HepG2 (cell line): Measurements from ENCODE around the gene CADM4. TPM values are rescaled to one million over a fixed set of nuclear protein-coding genes. Genes with fewer than 3 reads are reported as not detected.

ENCODE experiments used
- ARNT ChIP-seq: fragments of 450-650 bp; IDR thresholded peaks from 2 replicates; pipeline ENCODE4 v1.6.1; 2017
- ELK4 ChIP-seq: sonication (generic); formaldehyde crosslinking; IDR thresholded peaks from 2 replicates; pipeline ENCODE4 v1.9.0; 2021; ENCODE audit warnings: missing genetic modification reagents, borderline replicate concordance
- FLYWCH1 ChIP-seq: sonication (generic); formaldehyde crosslinking; IDR thresholded peaks from 2 replicates; pipeline ENCODE4 v1.8.1; 2023; ENCODE audit warnings: mild to moderate bottlenecking, missing genetic modification reagents
- GPBP1L1 ChIP-seq: sonication (generic); formaldehyde crosslinking; IDR thresholded peaks from 2 replicates; pipeline ENCODE4 v1.5.0; 2020; ENCODE audit warnings: mild to moderate bottlenecking, missing genetic modification reagents
- MTA1 ChIP-seq: sonication (generic); formaldehyde crosslinking; IDR thresholded peaks from 2 replicates; pipeline ENCODE4 v1.4.0; 2020; ENCODE audit warnings: missing genetic modification reagents, mild to moderate bottlenecking, borderline replicate concordance
- RBAK ChIP-seq: sonication (generic); formaldehyde crosslinking; IDR thresholded peaks from 2 replicates; pipeline ENCODE4 v1.5.1; 2020; ENCODE audit warnings: mild to moderate bottlenecking, missing genetic modification reagents
- RFXANK ChIP-seq: IDR thresholded peaks from 2 replicates; pipeline ENCODE4 v1.6.1; 2016
- SALL1 ChIP-seq: sonication (generic); formaldehyde crosslinking; IDR thresholded peaks from 2 replicates; pipeline ENCODE4 v1.8.0; 2022; ENCODE audit warnings: mild to moderate bottlenecking, missing genetic modification reagents
- SKI ChIP-seq: fragments of 450-650 bp; IDR thresholded peaks from one replicate; pipeline ENCODE4 v1.6.1; 2018; ENCODE audit warnings: mild to moderate bottlenecking; ENCODE audit not compliant: partially characterized antibody
- TARDBP ChIP-seq: sonication (generic); formaldehyde crosslinking; IDR thresholded peaks from 2 replicates; pipeline ENCODE4 v1.8.0; 2022; ENCODE audit warnings: mild to moderate bottlenecking, missing genetic modification reagents
- U2AF2 ChIP-seq: fragments of 200-400 bp; formaldehyde crosslinking; IDR thresholded peaks from 2 replicates; pipeline ENCODE4 v1.6.1; 2017; ENCODE audit warnings: low read depth, mild to moderate bottlenecking, low read length
- ZFP37 ChIP-seq: sonication (generic); formaldehyde crosslinking; IDR thresholded peaks from 2 replicates; pipeline ENCODE4 v1.4.0; 2020; ENCODE audit warnings: missing genetic modification reagents, borderline replicate concordance
- ZNF138 ChIP-seq: sonication (generic); formaldehyde crosslinking; IDR thresholded peaks from 2 replicates; pipeline ENCODE4 v1.5.0; 2020; ENCODE audit warnings: mild to moderate bottlenecking, low read depth, missing genetic modification reagents
- ZNF33A ChIP-seq: sonication (generic); formaldehyde crosslinking; IDR thresholded peaks from 2 replicates; pipeline ENCODE4 v1.5.1; 2020; ENCODE audit warnings: missing genetic modification reagents, mild to moderate bottlenecking, moderate library complexity, borderline replicate concordance
- ZNF496 ChIP-seq: sonication (generic); formaldehyde crosslinking; IDR thresholded peaks from 2 replicates; pipeline ENCODE4 v1.8.1; 2023; ENCODE audit warnings: mild to moderate bottlenecking, moderate library complexity, missing genetic modification reagents; ENCODE audit not compliant: insufficient replicate concordance
- ZNF510 ChIP-seq: sonication (generic); formaldehyde crosslinking; IDR thresholded peaks from 2 replicates; pipeline ENCODE4 v1.4.0; 2020; ENCODE audit warnings: low read depth, mild to moderate bottlenecking, missing genetic modification reagents
- ZNF841 ChIP-seq: sonication (generic); formaldehyde crosslinking; IDR thresholded peaks from 2 replicates; pipeline ENCODE4 v1.8.1; 2023; ENCODE audit warnings: missing genetic modification reagents, borderline replicate concordance
- ZSCAN12 ChIP-seq: sonication (generic); formaldehyde crosslinking; IDR thresholded peaks from 2 replicates; pipeline ENCODE4 v1.9.0; 2021; ENCODE audit warnings: mild to moderate bottlenecking, missing genetic modification reagents
- polyA plus RNA-seq, 8 experiments: library from polyadenylated mRNA; depleted of rRNA in 3 of 8; stranded (reverse) in 7 of 8; unstranded in 1 of 8; fragments of >200 nt; fragmentation: Illumina TruSeq in 4 of 8; extraction: Trizol in 4 of 8; gene quantifications; 2 replicates each; pipeline versions ENCODE4 v1.2.1 to v1.2.3, GENCODE V29; 2011 to 2016; ENCODE audit warnings: low read depth in 4 of 8, missing spikeins in 1 of 8, mixed read lengths in 1 of 8; ENCODE audit not compliant: insufficient read depth in 1 of 8
- total RNA-seq, 5 experiments: library from RNA; depleted of rRNA; stranded (reverse); fragments of >200 nt; fragmentation: Illumina TruSeq; extraction: Trizol; gene quantifications; 2 replicates each; pipeline ENCODE4 v1.2.3, GENCODE V29; 2016; ENCODE audit warnings: low read depth in 1 of 5
- TF ChIP-seq, protein P1 (sequence below): IDR thresholded peaks from 2 replicates; pipeline ENCODE4 v1.6.1; 2016; ENCODE audit warnings: mild to moderate bottlenecking
- TF ChIP-seq, protein P2 (sequence below), 2 experiments: fragments of 450-650 bp in 1 of 2; sonication (generic) in 1 of 2; formaldehyde crosslinking; IDR thresholded peaks; 2 replicates each; pipeline versions ENCODE4 v1.5.0 to v1.8.0; 2020 to 2022; ENCODE audit warnings: mild to moderate bottlenecking in 1 of 2, missing genetic modification reagents in 1 of 2
- TF ChIP-seq, protein P3 (sequence below): sonication (generic); formaldehyde crosslinking; IDR thresholded peaks from 2 replicates; pipeline ENCODE4 v1.5.1; 2020; ENCODE audit warnings: mild to moderate bottlenecking, missing genetic modification reagents, borderline replicate concordance
- TF ChIP-seq, protein P4 (sequence below): sonication (generic); formaldehyde crosslinking; conservative IDR thresholded peaks from 2 replicates; pipeline ENCODE4 v1.8.0; 2022; ENCODE audit warnings: low read depth, missing genetic modification reagents

CADM4 gene
- total and polyA plus RNA-seq, 2 of the 13 experiments (the other 11 are each of a cell fraction or from before 2014, with no cell fraction given): 8.5 to 16.0 TPM

DNA sequence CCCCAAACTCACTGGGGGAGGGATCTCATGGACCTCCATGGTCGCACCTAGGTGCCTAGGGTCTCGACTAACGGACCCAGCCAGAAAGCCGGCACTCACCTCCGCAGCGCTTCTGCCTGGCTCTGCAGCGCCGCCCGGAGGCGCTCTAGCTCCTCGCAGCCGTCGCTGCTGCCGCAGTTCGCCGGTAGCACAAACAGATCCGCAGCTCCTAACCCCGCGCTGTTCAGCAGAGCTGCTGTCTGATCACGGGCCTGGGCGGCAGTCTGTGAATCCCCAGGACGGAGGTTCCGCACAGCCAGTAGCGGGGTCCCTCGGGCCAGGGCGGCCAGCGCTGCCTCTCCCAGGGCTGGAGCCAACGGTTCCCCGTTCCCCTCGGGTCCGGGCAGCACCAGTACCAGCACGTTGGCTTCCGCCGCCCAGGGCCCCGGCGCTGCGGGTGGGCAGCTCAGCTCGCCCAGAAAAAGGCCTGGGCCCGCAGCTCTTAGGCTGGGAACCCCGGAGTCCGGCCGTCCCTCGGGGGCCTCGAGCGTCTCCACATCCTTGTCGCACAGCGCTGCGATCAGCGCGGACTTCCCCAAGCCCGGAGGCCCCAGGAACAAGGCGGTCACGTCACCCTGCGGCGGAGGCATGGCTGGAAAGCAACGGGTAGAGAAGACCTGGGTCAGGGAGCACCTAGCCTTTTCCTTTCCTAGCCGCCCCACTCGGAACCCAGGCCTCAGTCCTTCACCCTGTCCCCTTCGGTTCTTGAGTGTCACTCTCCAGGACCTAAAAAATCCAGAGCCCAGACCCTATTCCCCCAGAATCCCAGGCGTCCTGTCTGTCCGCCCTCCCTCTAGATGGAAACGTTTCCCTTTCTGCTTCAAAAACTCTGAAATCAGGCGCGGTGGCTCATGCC, 44.7 kb downstream of the CADM4 start (continued):
- no peak for TF ChIP-seq ZNF841 (CRISPR knock-in tag)
- TF ChIP-seq RBAK (CRISPR knock-in tag): no peak
- no peak for TF ChIP-seq FLYWCH1 (CRISPR knock-in tag)
- TF ChIP-seq ZNF510 (CRISPR knock-in tag): no peak
- TF ChIP-seq SKI: no peak
- TF ChIP-seq ARNT: no peak
- TF ChIP-seq MTA1 (CRISPR knock-in tag): no peak
- TF ChIP-seq, protein P1, sequence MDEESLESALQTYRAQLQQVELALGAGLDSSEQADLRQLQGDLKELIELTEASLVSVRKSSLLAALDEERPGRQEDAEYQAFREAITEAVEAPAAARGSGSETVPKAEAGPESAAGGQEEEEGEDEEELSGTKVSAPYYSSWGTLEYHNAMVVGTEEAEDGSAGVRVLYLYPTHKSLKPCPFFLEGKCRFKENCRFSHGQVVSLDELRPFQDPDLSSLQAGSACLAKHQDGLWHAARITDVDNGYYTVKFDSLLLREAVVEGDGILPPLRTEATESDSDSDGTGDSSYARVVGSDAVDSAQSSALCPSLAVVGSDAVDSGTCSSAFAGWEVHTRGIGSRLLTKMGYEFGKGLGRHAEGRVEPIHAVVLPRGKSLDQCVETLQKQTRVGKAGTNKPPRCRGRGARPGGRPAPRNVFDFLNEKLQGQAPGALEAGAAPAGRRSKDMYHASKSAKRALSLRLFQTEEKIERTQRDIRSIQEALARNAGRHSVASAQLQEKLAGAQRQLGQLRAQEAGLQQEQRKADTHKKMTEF: no peak
- TF ChIP-seq ZNF33A (CRISPR knock-in tag): 0 out of 2 replicates have a peak, but pooled peaks have one; percentile 57
- no peak for TF ChIP-seq RFXANK (CRISPR knock-in tag)
- no peak for TF ChIP-seq ZNF496 (CRISPR knock-in tag)
- no peak for TF ChIP-seq GPBP1L1
- TF ChIP-seq ZFP37 (CRISPR knock-in tag): no peak
- TF ChIP-seq, protein P2, sequence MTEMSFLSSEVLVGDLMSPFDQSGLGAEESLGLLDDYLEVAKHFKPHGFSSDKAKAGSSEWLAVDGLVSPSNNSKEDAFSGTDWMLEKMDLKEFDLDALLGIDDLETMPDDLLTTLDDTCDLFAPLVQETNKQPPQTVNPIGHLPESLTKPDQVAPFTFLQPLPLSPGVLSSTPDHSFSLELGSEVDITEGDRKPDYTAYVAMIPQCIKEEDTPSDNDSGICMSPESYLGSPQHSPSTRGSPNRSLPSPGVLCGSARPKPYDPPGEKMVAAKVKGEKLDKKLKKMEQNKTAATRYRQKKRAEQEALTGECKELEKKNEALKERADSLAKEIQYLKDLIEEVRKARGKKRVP (CRISPR knock-in tag; IDR thresholded peaks at IDR 0.05): no peak
- no peak for TF ChIP-seq U2AF2
- no peak for TF ChIP-seq ELK4 (CRISPR knock-in tag)
- peak; percentile 60 for TF ChIP-seq SALL1 (CRISPR knock-in tag)
- TF ChIP-seq ZSCAN12 (CRISPR knock-in tag): no peak
- TF ChIP-seq, protein P3, sequence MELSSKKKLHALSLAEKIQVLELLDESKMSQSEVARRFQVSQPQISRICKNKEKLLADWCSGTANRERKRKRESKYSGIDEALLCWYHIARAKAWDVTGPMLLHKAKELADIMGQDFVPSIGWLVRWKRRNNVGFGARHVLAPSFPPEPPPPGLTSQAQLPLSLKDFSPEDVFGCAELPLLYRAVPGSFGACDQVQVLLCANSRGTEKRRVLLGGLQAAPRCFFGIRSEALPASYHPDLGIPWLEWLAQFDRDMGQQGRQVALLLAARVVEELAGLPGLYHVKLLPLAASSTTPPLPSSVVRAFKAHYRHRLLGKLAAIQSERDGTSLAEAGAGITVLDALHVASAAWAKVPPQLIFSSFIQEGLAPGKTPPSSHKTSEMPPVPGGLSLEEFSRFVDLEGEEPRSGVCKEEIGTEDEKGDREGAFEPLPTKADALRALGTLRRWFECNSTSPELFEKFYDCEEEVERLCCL (CRISPR knock-in tag): no peak
- TF ChIP-seq ZNF138 (CRISPR knock-in tag): no peak
- TF ChIP-seq, protein P4, sequence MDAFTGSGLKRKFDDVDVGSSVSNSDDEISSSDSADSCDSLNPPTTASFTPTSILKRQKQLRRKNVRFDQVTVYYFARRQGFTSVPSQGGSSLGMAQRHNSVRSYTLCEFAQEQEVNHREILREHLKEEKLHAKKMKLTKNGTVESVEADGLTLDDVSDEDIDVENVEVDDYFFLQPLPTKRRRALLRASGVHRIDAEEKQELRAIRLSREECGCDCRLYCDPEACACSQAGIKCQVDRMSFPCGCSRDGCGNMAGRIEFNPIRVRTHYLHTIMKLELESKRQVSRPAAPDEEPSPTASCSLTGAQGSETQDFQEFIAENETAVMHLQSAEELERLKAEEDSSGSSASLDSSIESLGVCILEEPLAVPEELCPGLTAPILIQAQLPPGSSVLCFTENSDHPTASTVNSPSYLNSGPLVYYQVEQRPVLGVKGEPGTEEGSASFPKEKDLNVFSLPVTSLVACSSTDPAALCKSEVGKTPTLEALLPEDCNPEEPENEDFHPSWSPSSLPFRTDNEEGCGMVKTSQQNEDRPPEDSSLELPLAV (CRISPR knock-in tag): no peak
- TF ChIP-seq TARDBP (CRISPR knock-in tag): no peak
